ENCODE data around the gene HIVEP3.

Gene HIVEP3

GRCh38 chr1:41659903-41660302, 258.8 kb downstream of the HIVEP3 start:
- H3K36me3 ChIP-seq (ENCODE audit: control insufficient read depth, insufficient read depth, low read length) = no peaks in the 10 kb centered on the region
- WGBS, 2 experiments (ENCODE audit: insufficient coverage in 2 of 2) = 91 to 98% methylated on average over 5 of the region's 5 CpGs
- H3K4me1 ChIP-seq (ENCODE audit: control insufficient read depth, insufficient read depth, low read length, poor library complexity, severe bottlenecking) = peaks cover 22% of the 10 kb centered on the region
- no peak overlapping the region for H3K27ac ChIP-seq (ENCODE audit: low read depth, low read length, severe bottlenecking)
- no peak overlapping the region for H3K4me3 ChIP-seq (ENCODE audit: extremely low read depth, insufficient read depth, low read length, poor library complexity, severe bottlenecking)
- no peaks in the 10 kb centered on the region for H3K9me3 ChIP-seq (ENCODE audit: control insufficient read depth, low read length)

GRCh38 chr1:41659159-41659495, 259.6 kb downstream of the HIVEP3 start:
- WGBS, 2 experiments (ENCODE audit: insufficient coverage in 2 of 2) = 71% methylated on average over 1 of the region's 2 CpGs; no CpG with 5 or more reads in 1 of the 2 experiments
- Histone ChIP-seq H3K9me3 (ENCODE audit: control insufficient read depth, low read length) (no peaks in the 10 kb centered on the region), H3K4me3 (ENCODE audit: extremely low read depth, insufficient read depth, low read length, poor library complexity, severe bottlenecking) (no peak overlapping the region), H3K27ac (ENCODE audit: low read depth, low read length, severe bottlenecking) (no peak overlapping the region), H3K36me3 (ENCODE audit: control insufficient read depth, insufficient read depth, low read length) (no peaks in the 10 kb centered on the region), H3K4me1 (ENCODE audit: control insufficient read depth, insufficient read depth, low read length, poor library complexity, severe bottlenecking) (peaks cover 16% of the 10 kb centered on the region)

GRCh38 chr1:41658431-41659158, 260.1 kb downstream of the HIVEP3 start:
- H3K4me1 ChIP-seq (ENCODE audit: control insufficient read depth, insufficient read depth, low read length, poor library complexity, severe bottlenecking) = peaks cover 16% of the 10 kb centered on the region
- 87 to 94% methylated on average over 6 of the region's 12 CpGs for WGBS, 2 experiments (ENCODE audit: insufficient coverage in 2 of 2)

GRCh38 chr1:41657679-41658295, 260.9 kb downstream of the HIVEP3 start:
- Histone ChIP-seq H3K4me3 (ENCODE audit: extremely low read depth, insufficient read depth, low read length, poor library complexity, severe bottlenecking) (no peak overlapping the region), H3K9me3 (ENCODE audit: control insufficient read depth, low read length) (no peaks in the 10 kb centered on the region)
- 93 to 95% methylated on average over 5 of the region's 7 CpGs for WGBS, 2 experiments (ENCODE audit: insufficient coverage in 2 of 2)

More at GRCh38 chr1:41658431-41659158, 260.1 kb downstream of the HIVEP3 start:
- H3K27ac ChIP-seq (ENCODE audit: low read depth, low read length, severe bottlenecking) = no peak overlapping the region
- H3K9me3 ChIP-seq (ENCODE audit: control insufficient read depth, low read length) = no peaks in the 10 kb centered on the region
- H3K36me3 ChIP-seq (ENCODE audit: control insufficient read depth, insufficient read depth, low read length) = no peaks in the 10 kb centered on the region
- no peak overlapping the region for H3K4me3 ChIP-seq (ENCODE audit: extremely low read depth, insufficient read depth, low read length, poor library complexity, severe bottlenecking)

GRCh38 chr1:41656825-41657500, 261.8 kb downstream of the HIVEP3 start:
- Histone ChIP-seq H3K4me1 (ENCODE audit: control insufficient read depth, insufficient read depth, low read length, poor library complexity, severe bottlenecking) (peaks cover 11% of the 10 kb centered on the region), H3K9me3 (ENCODE audit: control insufficient read depth, low read length) (no peaks in the 10 kb centered on the region), H3K27ac (ENCODE audit: low read depth, low read length, severe bottlenecking) (no peak overlapping the region), H3K36me3 (ENCODE audit: control insufficient read depth, insufficient read depth, low read length) (no peaks in the 10 kb centered on the region), H3K4me3 (ENCODE audit: extremely low read depth, insufficient read depth, low read length, poor library complexity, severe bottlenecking) (no peak overlapping the region)
- WGBS, 2 experiments (ENCODE audit: insufficient coverage in 2 of 2) = 80 to 95% methylated on average over 2 to 7 of the region's 9 CpGs

More at GRCh38 chr1:41657679-41658295, 260.9 kb downstream of the HIVEP3 start:
- Histone ChIP-seq H3K36me3 (ENCODE audit: control insufficient read depth, insufficient read depth, low read length) (no peaks in the 10 kb centered on the region), H3K4me1 (ENCODE audit: control insufficient read depth, insufficient read depth, low read length, poor library complexity, severe bottlenecking) (peaks cover 11% of the 10 kb centered on the region), H3K27ac (ENCODE audit: low read depth, low read length, severe bottlenecking) (no peak overlapping the region)

- H3K4me3 ChIP-seq (ENCODE audit: extremely low read depth, insufficient read depth, low read length, poor library complexity, severe bottlenecking) = no peak overlapping the region
- 22 to 43% methylated on average over 1 of the region's 2 CpGs for WGBS, 2 experiments (ENCODE audit: insufficient coverage in 2 of 2)
- H3K4me1 ChIP-seq (ENCODE audit: control insufficient read depth, insufficient read depth, low read length, poor library complexity, severe bottlenecking) = peaks cover 11% of the 10 kb centered on the region
- no peaks in the 10 kb centered on the region for H3K9me3 ChIP-seq (ENCODE audit: control insufficient read depth, low read length)
- no peaks in the 10 kb centered on the region for H3K36me3 ChIP-seq (ENCODE audit: control insufficient read depth, insufficient read depth, low read length)
- H3K27ac ChIP-seq (ENCODE audit: low read depth, low read length, severe bottlenecking) = no peak overlapping the region
Measured at GRCh38 chr1:41656068-41656467, 262.7 kb downstream of the HIVEP3 start.

GRCh38 chr1:41655632-41656031, 263.1 kb downstream of the HIVEP3 start:
- peaks cover 11% of the 10 kb centered on the region for H3K4me1 ChIP-seq (ENCODE audit: control insufficient read depth, insufficient read depth, low read length, poor library complexity, severe bottlenecking)
- H3K36me3 ChIP-seq (ENCODE audit: control insufficient read depth, insufficient read depth, low read length) = no peaks in the 10 kb centered on the region
- no peaks in the 10 kb centered on the region for H3K9me3 ChIP-seq (ENCODE audit: control insufficient read depth, low read length)
- no peak overlapping the region for H3K4me3 ChIP-seq (ENCODE audit: extremely low read depth, insufficient read depth, low read length, poor library complexity, severe bottlenecking)
- H3K27ac ChIP-seq (ENCODE audit: low read depth, low read length, severe bottlenecking) = no peak overlapping the region
- 70 to 100% methylated on average over 2 of the region's 3 CpGs for WGBS, 2 experiments (ENCODE audit: insufficient coverage in 2 of 2)

GRCh38 chr1:41653574-41653973, 265.1 kb downstream of the HIVEP3 start:
- peaks cover 13% of the 10 kb centered on the region for H3K4me1 ChIP-seq (ENCODE audit: control insufficient read depth, insufficient read depth, low read length, poor library complexity, severe bottlenecking)
- no peaks in the 10 kb centered on the region for H3K9me3 ChIP-seq (ENCODE audit: control insufficient read depth, low read length)
- WGBS, 2 experiments (ENCODE audit: insufficient coverage in 2 of 2) = 96% methylated on average over 3 of the region's 3 CpGs; no CpG with 5 or more reads in 1 of the 2 experiments
- no peaks in the 10 kb centered on the region for H3K36me3 ChIP-seq (ENCODE audit: control insufficient read depth, insufficient read depth, low read length)
- no peak overlapping the region for H3K4me3 ChIP-seq (ENCODE audit: extremely low read depth, insufficient read depth, low read length, poor library complexity, severe bottlenecking)
- H3K27ac ChIP-seq (ENCODE audit: low read depth, low read length, severe bottlenecking) = no peak overlapping the region

- no peak overlapping the region for H3K4me3 ChIP-seq (ENCODE audit: extremely low read depth, insufficient read depth, low read length, poor library complexity, severe bottlenecking)
- WGBS, 2 experiments (ENCODE audit: insufficient coverage in 2 of 2) = 92 to 94% methylated on average over 5 to 7 of the region's 11 CpGs
- no peaks in the 10 kb centered on the region for H3K36me3 ChIP-seq (ENCODE audit: control insufficient read depth, insufficient read depth, low read length)
- H3K4me1 ChIP-seq (ENCODE audit: control insufficient read depth, insufficient read depth, low read length, poor library complexity, severe bottlenecking) = peaks cover 8% of the 10 kb centered on the region
- no peaks in the 10 kb centered on the region for H3K9me3 ChIP-seq (ENCODE audit: control insufficient read depth, low read length)
- H3K27ac ChIP-seq (ENCODE audit: low read depth, low read length, severe bottlenecking) = no peak overlapping the region
Measured at GRCh38 chr1:41652384-41653265, 266.1 kb downstream of the HIVEP3 start.
